HepG2 (cell line): ENCODE results near the gene LCN2. TPM values are rescaled to one million over a fixed set of nuclear protein-coding genes. Genes with fewer than 3 reads are reported as not detected.

Source experiments
- ATAC-seq: fragments of 200-7000 bp; cut with Tn5 transposase; 3 replicates; pipeline ENCODE4 v1.9.1; 2020; ENCODE audit warnings: mild to moderate bottlenecking, moderate library complexity
- BruUV-seq: library from RNA; stranded (reverse); fragments of 400-500 nt; replicated peaks from 2 replicates; lab custom pipeline; 2021; lab: Mats Ljungman, UMichigan
- CTCF ChIA-PET: fragments of 300-600 bp; formaldehyde crosslinking; extraction: SDS; loops from one replicate; lab custom pipeline; 2021; ENCODE audit warnings: low total read pairs, inconsistent platforms, low intra/inter-chr PET ratio; lab: Yijun Ruan, JAX
- POLR2A ChIA-PET: fragments of 350-600 bp; sonication (Branson Sonifier 250); formaldehyde crosslinking; loops from one replicate; lab custom pipeline; 2020; ENCODE audit warnings: antibody characterized with exemption, inconsistent platforms; lab: Yijun Ruan, JAX
- DNase-seq: peaks from one replicate; pipeline ENCODE4 v3.0.0-alpha.2; 2015; ENCODE audit warnings: low spot score
- FAIRE-seq: peaks from 3 replicates; lab custom pipeline; 2011; peaks lifted over from hg19 to GRCh38; lab: Jason Lieb, UNC
- H2AFZ ChIP-seq: one replicate; pipeline ENCODE4 v1.6.1; 2011; ENCODE audit warnings: low read length, inconsistent platforms
- H3K27ac ChIP-seq: fragments of 300-600 bp; 3 replicates; pipeline ENCODE4 v1.8.0; 2011; ENCODE audit warnings: mixed run types, mild to moderate bottlenecking, mixed read lengths, low read length, inconsistent platforms; ENCODE audit not compliant: insufficient read depth; ENCODE audit errors: extremely low read length
- H3K27me3 ChIP-seq, 2 experiments: fragments of 200-600 bp in 1 of 2; 2 replicates in 1 of 2; 3 replicates in 1 of 2; pipeline versions ENCODE4 v1.6.0 to v1.8.0; 2011; ENCODE audit warnings: low read length in 2 of 2, mild to moderate bottlenecking in 2 of 2, moderate library complexity in 2 of 2, inconsistent platforms in 1 of 2; ENCODE audit not compliant: insufficient read depth in 2 of 2, control insufficient read depth in 1 of 2
- H3K36me3 ChIP-seq, 2 experiments: fragments of 200-600 bp in 1 of 2; replicated peaks in 1 of 2; 2 replicates in 1 of 2; 3 replicates in 1 of 2; pipeline versions ENCODE4 v1.5.1 to v1.8.0; 2011; ENCODE audit warnings: low read length in 2 of 2, inconsistent platforms in 1 of 2; ENCODE audit not compliant: insufficient read depth in 2 of 2, control insufficient read depth in 1 of 2
- H3K4me1 ChIP-seq: 2 replicates; pipeline ENCODE4 v1.5.1; 2012; ENCODE audit warnings: low read length, inconsistent platforms; ENCODE audit not compliant: insufficient read depth
- H3K4me2 ChIP-seq: 2 replicates; pipeline ENCODE4 v1.6.0; 2011; ENCODE audit warnings: low read depth, low read length, inconsistent platforms
- H3K4me3 ChIP-seq, 3 experiments: fragments of 200-600 bp in 1 of 3; sonication (generic), shearing (Covaris generic) in 1 of 3; replicated peaks in 1 of 3; 2 replicates each; pipeline ENCODE4 v1.5.1; 2011 to 2016; ENCODE audit warnings: low read length in 3 of 3, inconsistent platforms in 2 of 3, low read depth in 2 of 3, mild to moderate bottlenecking in 2 of 3, control low read depth in 1 of 3, mixed read lengths in 1 of 3; ENCODE audit not compliant: insufficient read depth in 1 of 3
- H3K79me2 ChIP-seq: one replicate; pipeline ENCODE4 v1.6.1; 2011; ENCODE audit warnings: low read length, inconsistent platforms; ENCODE audit not compliant: insufficient read depth
- H3K9ac ChIP-seq: 2 replicates; pipeline ENCODE4 v1.6.0; 2011; ENCODE audit warnings: mild to moderate bottlenecking, low read depth, low read length, inconsistent platforms; ENCODE audit not compliant: insufficient read depth
- H3K9me3 ChIP-seq: 2 replicates; pipeline ENCODE4 v1.5.1; 2012; ENCODE audit warnings: mild to moderate bottlenecking, low read length
- H4K20me1 ChIP-seq: 2 replicates; pipeline ENCODE4 v1.6.0; 2011; ENCODE audit warnings: inconsistent platforms, mild to moderate bottlenecking, low read length, moderate library complexity; ENCODE audit not compliant: insufficient read depth
- AGO1 ChIP-seq: fragments of 200-400 bp; formaldehyde crosslinking; IDR thresholded peaks from 2 replicates; pipeline ENCODE4 v1.6.1; 2017; ENCODE audit warnings: mild to moderate bottlenecking, low read depth, low read length, moderate library complexity; ENCODE audit not compliant: poor library complexity, severe bottlenecking
- AGO2 ChIP-seq: fragments of 200-400 bp; formaldehyde crosslinking; optimal IDR thresholded peaks from 2 replicates; pipeline ENCODE3; 2017; ENCODE audit warnings: mild to moderate bottlenecking, low read depth, low read length, moderate library complexity
- ARNTL ChIP-seq: sonication (generic); formaldehyde crosslinking; IDR thresholded peaks from 2 replicates; pipeline ENCODE4 v1.4.0; 2020; ENCODE audit warnings: mild to moderate bottlenecking, missing genetic modification reagents
- ATF7-NPFF ChIP-seq: sonication (generic); formaldehyde crosslinking; IDR thresholded peaks from 2 replicates; pipeline ENCODE4 v1.8.1; 2023; ENCODE audit warnings: mild to moderate bottlenecking, low read depth, missing genetic modification reagents, moderate library complexity
- EED ChIP-seq: sonication (generic); formaldehyde crosslinking; IDR thresholded peaks from 2 replicates; pipeline ENCODE4 v1.5.0; 2020; ENCODE audit warnings: mild to moderate bottlenecking, missing genetic modification reagents
- MTF2 ChIP-seq: sonication (generic); formaldehyde crosslinking; IDR thresholded peaks from 2 replicates; pipeline ENCODE4 v1.5.0; 2020; ENCODE audit warnings: missing genetic modification reagents, borderline replicate concordance
- RAD51 ChIP-seq: fragments of 450-650 bp; IDR thresholded peaks from 2 replicates; pipeline ENCODE4 v1.6.1; 2016; ENCODE audit warnings: borderline replicate concordance
- RBFOX2 ChIP-seq: fragments of 200-400 bp; formaldehyde crosslinking; IDR thresholded peaks from 2 replicates; pipeline ENCODE4 v1.6.1; 2017; ENCODE audit warnings: low read depth, mild to moderate bottlenecking, low read length
- TFE3 ChIP-seq: IDR thresholded peaks from 2 replicates; pipeline ENCODE4 v1.6.1; 2016
- WIZ ChIP-seq: sonication (generic); formaldehyde crosslinking; IDR thresholded peaks from 2 replicates; pipeline ENCODE4 v1.5.1; 2020; ENCODE audit warnings: mild to moderate bottlenecking, missing genetic modification reagents
- ZBTB14 ChIP-seq: sonication (generic); formaldehyde crosslinking; IDR thresholded peaks from 2 replicates; pipeline ENCODE4 v1.4.0; 2020; ENCODE audit warnings: missing genetic modification reagents
- ZFP90 ChIP-seq: sonication (generic); formaldehyde crosslinking; IDR thresholded peaks from 2 replicates; pipeline ENCODE4 v1.8.0; 2022; ENCODE audit warnings: missing genetic modification reagents, mild to moderate bottlenecking, inconsistent platforms, borderline replicate concordance
- ZNF180 ChIP-seq: sonication (generic); formaldehyde crosslinking; IDR thresholded peaks from 2 replicates; pipeline ENCODE4 v1.4.0; 2020; ENCODE audit warnings: low read depth, missing genetic modification reagents, borderline replicate concordance
- ZNF230 ChIP-seq: sonication (generic); formaldehyde crosslinking; IDR thresholded peaks from 2 replicates; pipeline ENCODE4 v1.4.0; 2020; ENCODE audit warnings: mild to moderate bottlenecking, missing genetic modification reagents
- WGBS: methylation state at CpG from one replicate; pipeline ENCODE4 v1.1.6; 2017; ENCODE audit warnings: low lambda C conversion rate; 5-methylcytosine and 5-hydroxymethylcytosine counted together
- in situ Hi-C: cut with HindIII; loops from 2 replicates; pipeline ENCODE4 v1.10.0; 2017; ENCODE audit warnings: low pct_unique_long_range_greater_than_20kb; ENCODE audit not compliant: extremely low pct_ligation_motif_present
- intact Hi-C: fragments of 100-400 bp; cut with micrococcal nuclease; formaldehyde crosslinking; loops from one replicate; pipeline ENCODE4 v1.10.0; 2022; ENCODE audit not compliant: unreplicated experiment
- polyA plus RNA-seq, 8 experiments: library from polyadenylated mRNA; depleted of rRNA in 3 of 8; stranded (reverse) in 7 of 8; unstranded in 1 of 8; fragments of >200 nt; fragmentation: Illumina TruSeq in 4 of 8; extraction: Trizol in 4 of 8; gene quantifications; 2 replicates each; pipeline versions ENCODE4 v1.2.1 to v1.2.3, GENCODE V29; 2011 to 2016; ENCODE audit warnings: low read depth in 4 of 8, missing spikeins in 1 of 8, mixed read lengths in 1 of 8; ENCODE audit not compliant: insufficient read depth in 1 of 8
- total RNA-seq, 5 experiments: library from RNA; depleted of rRNA; stranded (reverse); fragments of >200 nt; fragmentation: Illumina TruSeq; extraction: Trizol; gene quantifications; 2 replicates each; pipeline ENCODE4 v1.2.3, GENCODE V29; 2016; ENCODE audit warnings: low read depth in 1 of 5
- TF ChIP-seq, protein P1 (sequence below): sonication (generic); formaldehyde crosslinking; IDR thresholded peaks from 2 replicates; pipeline ENCODE4 v1.4.0; 2020; ENCODE audit warnings: missing genetic modification reagents, borderline replicate concordance
- TF ChIP-seq, protein P2 (sequence below): fragments of 450-650 bp; IDR thresholded peaks from 2 replicates; pipeline ENCODE4 v1.6.1; 2017
- TF ChIP-seq, protein P3 (sequence below): sonication (generic); formaldehyde crosslinking; IDR thresholded peaks from 2 replicates; pipeline ENCODE4 v1.4.0; 2020; ENCODE audit warnings: missing genetic modification reagents

LCN2 gene
- total and polyA plus RNA-seq, 2 of the 13 experiments (the other 11 are each of a cell fraction or from before 2014, with no cell fraction given), result 0.38 to 1.4 TPM

DNA sequence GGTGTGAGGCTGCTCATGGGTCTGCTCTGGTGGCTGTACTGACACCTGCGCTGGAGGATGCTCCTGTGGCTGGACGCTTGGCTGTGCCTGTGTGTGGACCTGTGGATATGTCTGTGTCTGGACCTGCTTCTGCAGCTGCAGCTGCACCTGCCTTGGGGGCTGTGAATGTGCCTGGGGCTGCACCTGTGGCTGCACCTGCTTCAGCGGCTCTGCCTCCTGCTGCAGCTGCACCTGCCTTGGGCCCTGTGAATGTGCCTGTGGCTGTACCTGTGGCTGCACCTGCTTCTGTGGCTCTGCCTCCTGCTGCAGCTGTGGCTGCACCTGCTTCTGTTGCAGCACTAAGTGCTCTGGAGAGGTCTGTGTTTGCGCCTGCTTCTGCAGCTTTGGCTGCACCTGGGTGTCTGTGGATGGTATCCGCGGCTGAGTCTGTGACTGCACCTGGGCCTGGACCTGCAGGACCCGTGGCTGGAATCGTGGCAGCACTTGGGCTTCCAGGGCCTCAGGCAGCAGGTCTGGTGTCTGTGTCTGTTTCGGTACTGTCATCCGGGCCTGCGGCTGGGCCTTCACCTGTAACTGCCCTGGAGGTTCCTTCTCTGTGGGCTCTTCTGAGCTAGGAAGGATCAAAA lies 29.7 kb downstream of the LCN2 start:
- CTCF ChIA-PET, result no interaction called here
- no peak for DNase-seq
- Histone ChIP-seq H3K4me2 (no peak overlapping the region), H2AFZ (no peak overlapping the region), H3K36me3 (peaks cover 27 to 62% of the 10 kb centered on the region in 2 experiments; a peak in 4 of 5 replicates), H3K79me2 (no peaks in the 10 kb centered on the region), H3K27me3 (no peaks in the 10 kb centered on the region), H3K4me1 (no peaks in the 10 kb centered on the region), H3K9me3 (no peaks in the 10 kb centered on the region), H3K9ac (no peak overlapping the region), H3K4me3 (no peak overlapping the region), H4K20me1 (no peaks in the 10 kb centered on the region), H3K27ac (no peak overlapping the region)
- in situ Hi-C loops (no loop called here), intact Hi-C loops (no loop called here)
- no peak for TF ChIP-seq ZNF230 (CRISPR knock-in tag)
- TF ChIP-seq, protein P1, sequence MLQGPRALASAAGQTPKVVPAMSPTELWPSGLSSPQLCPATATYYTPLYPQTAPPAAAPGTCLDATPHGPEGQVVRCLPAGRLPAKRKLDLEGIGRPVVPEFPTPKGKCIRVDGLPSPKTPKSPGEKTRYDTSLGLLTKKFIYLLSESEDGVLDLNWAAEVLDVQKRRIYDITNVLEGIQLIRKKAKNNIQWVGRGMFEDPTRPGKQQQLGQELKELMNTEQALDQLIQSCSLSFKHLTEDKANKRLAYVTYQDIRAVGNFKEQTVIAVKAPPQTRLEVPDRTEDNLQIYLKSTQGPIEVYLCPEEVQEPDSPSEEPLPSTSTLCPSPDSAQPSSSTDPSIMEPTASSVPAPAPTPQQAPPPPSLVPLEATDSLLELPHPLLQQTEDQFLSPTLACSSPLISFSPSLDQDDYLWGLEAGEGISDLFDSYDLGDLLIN (CRISPR knock-in tag), result no peak
- TF ChIP-seq ZBTB14 (CRISPR knock-in tag), result no peak
- TF ChIP-seq, protein P2, sequence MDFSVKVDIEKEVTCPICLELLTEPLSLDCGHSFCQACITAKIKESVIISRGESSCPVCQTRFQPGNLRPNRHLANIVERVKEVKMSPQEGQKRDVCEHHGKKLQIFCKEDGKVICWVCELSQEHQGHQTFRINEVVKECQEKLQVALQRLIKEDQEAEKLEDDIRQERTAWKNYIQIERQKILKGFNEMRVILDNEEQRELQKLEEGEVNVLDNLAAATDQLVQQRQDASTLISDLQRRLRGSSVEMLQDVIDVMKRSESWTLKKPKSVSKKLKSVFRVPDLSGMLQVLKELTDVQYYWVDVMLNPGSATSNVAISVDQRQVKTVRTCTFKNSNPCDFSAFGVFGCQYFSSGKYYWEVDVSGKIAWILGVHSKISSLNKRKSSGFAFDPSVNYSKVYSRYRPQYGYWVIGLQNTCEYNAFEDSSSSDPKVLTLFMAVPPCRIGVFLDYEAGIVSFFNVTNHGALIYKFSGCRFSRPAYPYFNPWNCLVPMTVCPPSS, result no peak
- TF ChIP-seq RBFOX2, result peak; percentile 32; the same call in 1 of the 2 replicates
- TF ChIP-seq ARNTL (CRISPR knock-in tag), result no peak
- TF ChIP-seq, protein P3, sequence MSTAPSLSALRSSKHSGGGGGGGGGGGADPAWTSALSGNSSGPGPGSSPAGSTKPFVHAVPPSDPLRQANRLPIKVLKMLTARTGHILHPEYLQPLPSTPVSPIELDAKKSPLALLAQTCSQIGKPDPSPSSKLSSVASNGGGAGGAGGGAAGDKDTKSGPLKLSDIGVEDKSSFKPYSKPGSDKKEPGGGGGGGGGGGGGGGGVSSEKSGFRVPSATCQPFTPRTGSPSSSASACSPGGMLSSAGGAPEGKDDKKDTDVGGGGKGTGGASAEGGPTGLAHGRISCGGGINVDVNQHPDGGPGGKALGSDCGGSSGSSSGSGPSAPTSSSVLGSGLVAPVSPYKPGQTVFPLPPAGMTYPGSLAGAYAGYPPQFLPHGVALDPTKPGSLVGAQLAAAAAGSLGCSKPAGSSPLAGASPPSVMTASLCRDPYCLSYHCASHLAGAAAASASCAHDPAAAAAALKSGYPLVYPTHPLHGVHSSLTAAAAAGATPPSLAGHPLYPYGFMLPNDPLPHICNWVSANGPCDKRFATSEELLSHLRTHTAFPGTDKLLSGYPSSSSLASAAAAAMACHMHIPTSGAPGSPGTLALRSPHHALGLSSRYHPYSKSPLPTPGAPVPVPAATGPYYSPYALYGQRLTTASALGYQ (CRISPR knock-in tag), result no peak
- TF ChIP-seq TFE3 (CRISPR knock-in tag), result no peak
- no peak for TF ChIP-seq WIZ (CRISPR knock-in tag)
- no peak for TF ChIP-seq ZNF180
- peak; percentile 100 for TF ChIP-seq ZFP90 (CRISPR knock-in tag)
- TF ChIP-seq EED (CRISPR knock-in tag), result no peak
- TF ChIP-seq MTF2, result no peak
- no peak for TF ChIP-seq AGO1
- TF ChIP-seq ATF7-NPFF (CRISPR knock-in tag), result no peak
- TF ChIP-seq RAD51, result no peak
- peak; percentile 41 for TF ChIP-seq AGO2
- BruUV-seq, result no TSS peak
- no peak for ATAC-seq
- no peak for FAIRE-seq
- POLR2A ChIA-PET, result no interaction called here
- 98% methylated on average over 8 of the region's 11 CpGs for WGBS
